Bone marrow (tissue), 2 donors: ENCODE results near the gene ZFHX3.
A peak's percentile ranks its signal among the peaks of the same experiment; 100 is the strongest.

Source experiments
- DNase-seq, 2 donors: peaks; one replicate each; lab custom pipeline; 2025; lab: John Stamatoyannopoulos, UW

Gene ZFHX3

DNA sequence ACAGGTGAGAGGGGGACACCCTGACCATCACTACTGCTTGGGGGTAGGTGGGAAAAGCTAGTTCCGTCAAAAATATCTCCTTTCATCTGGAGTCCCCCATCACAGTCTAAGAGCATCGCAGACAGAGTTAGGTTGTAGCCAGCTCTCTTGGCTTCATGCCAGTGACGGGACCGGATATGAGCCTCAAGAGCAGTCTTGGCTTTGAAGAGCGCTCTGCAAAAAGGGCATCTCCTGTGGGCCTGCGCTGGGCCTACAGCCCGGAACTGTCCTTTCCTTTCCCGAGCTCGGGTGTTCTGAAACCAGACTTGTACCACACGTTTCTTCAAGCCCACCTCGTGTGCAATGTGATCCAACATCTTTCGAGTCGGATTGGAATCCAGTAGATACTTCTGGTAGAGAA lies 253.6 kb downstream of the ZFHX3 start:
- DNase-seq, result no peak

DNA sequence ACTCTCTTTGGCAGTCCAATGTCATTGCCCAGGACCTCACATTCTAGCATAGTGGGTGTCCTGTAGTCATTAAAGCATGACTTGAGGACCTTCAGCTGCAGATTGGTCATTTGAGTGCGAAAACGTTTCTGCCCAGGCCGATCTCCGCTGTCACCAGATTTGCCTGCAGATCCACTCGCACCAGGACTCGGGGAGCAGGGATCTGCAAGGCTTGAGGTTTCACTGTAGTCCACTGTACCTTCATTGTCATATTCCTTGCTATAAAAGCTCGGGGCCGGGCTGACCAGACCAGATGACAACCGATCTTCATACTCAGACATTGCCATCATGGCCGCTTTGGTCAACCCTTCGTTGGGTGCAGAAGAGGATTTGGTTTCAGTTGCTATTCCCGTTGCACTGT lies 254.2 kb downstream of the ZFHX3 start:
- DNase-seq, result no peak

DNA sequence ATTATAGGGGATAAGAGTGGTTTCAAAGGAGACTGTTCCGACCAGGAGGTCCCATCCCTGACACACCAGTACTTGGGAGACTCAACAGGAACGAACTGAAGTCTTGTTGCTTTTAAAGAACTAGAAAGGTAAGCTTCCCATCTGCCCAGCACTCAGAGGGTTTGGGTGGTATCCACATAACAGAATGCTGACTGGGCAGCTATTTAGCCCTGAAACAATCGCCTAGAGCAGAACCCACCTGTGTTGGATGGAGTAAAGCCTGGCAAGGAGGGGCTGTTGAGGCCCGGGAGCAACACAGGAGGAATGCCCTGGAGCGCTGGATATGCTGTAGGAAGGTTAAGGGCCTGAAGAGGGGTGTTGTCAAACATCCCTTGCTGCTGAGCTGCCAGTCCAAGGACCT lies 254.9 kb downstream of the ZFHX3 start:
- DNase-seq, result no peak

DNA sequence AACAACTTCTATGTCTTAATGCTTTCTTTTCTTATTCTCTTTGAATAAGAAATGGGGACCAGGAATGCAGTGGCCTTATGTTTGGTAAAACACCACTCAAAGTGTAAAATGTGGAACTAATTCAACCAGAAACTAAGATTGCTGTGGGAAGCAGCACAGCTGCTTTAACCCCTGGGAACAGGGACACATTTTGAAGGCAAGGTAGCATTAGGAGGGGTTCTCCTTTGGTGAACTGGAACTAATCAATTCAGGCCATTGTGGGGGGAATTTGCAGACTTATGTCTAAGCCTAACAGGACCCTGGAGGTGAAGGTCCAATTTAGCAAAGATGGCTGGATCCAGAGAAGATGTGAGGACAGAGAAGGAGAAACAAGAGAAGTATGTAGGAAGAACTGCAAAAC lies 256.1 kb downstream of the ZFHX3 start:
- no peak for DNase-seq

DNA sequence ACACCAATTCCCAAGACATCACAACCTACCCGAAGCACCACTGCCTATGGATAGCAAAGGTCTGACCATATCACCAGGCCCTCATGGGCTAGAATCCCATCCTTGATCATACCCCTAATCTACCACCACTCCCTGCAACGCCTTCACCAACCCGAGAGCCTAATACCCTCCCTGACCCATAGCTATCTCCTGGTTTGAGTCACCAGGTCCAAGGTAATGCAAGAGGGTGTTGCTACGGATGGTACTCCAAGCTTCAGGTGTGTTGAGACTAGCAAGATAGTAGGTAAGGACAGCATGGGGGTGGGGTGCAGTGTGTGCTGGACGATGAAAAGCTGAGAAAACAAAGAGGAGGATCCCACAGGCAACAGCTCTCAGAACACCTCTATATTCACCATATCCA lies 258.0 kb downstream of the ZFHX3 start:
- no peak for DNase-seq

DNA sequence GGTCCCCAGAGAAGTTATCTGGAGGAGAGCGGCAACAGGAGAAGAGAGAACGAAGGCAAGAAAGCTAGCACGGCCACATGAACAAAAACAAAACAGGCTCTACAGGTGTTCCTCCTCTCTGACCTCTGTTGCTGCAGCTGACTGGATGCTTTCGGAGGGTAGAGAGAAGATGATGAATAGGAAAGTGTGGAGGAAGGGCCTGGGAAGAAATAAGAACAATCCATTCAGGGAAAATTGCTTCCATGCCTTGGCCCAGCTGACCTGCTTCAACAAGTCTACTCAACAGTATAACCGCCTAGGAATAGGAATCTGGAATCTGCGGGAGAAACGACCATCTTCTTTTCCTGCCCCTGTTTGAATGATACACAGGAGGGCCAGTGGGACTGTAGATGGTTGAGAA lies 258.5 kb downstream of the ZFHX3 start:
- DNase-seq, result no peak

DNA sequence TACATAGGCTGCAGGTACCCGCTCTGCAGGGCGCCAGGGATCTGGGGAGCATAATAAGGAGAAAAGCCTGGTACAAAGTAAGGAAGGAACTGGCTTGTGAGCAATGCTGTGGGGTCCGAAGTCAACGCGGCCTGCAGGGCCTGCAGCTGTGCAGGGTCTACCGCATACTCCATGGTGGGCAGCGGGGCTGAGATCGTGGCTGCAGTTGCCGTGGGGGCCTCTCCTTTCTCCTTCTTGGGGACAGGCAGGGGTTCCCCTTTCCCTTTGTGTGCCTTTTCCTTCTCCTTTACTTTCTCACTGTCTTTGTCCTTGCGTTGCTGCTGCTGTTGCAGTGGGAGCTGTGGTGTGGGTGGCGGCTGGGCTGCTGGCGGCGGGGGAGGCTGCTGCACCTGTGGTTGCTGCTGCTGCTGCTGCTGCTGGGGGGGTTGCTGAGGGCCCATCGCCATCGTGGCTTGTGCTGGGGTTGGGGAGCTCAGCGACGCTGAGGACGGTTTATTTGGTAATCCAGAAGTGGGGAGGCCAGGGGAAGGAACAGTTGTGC lies 259.6 kb downstream of the ZFHX3 start:
- no peak for DNase-seq

DNA sequence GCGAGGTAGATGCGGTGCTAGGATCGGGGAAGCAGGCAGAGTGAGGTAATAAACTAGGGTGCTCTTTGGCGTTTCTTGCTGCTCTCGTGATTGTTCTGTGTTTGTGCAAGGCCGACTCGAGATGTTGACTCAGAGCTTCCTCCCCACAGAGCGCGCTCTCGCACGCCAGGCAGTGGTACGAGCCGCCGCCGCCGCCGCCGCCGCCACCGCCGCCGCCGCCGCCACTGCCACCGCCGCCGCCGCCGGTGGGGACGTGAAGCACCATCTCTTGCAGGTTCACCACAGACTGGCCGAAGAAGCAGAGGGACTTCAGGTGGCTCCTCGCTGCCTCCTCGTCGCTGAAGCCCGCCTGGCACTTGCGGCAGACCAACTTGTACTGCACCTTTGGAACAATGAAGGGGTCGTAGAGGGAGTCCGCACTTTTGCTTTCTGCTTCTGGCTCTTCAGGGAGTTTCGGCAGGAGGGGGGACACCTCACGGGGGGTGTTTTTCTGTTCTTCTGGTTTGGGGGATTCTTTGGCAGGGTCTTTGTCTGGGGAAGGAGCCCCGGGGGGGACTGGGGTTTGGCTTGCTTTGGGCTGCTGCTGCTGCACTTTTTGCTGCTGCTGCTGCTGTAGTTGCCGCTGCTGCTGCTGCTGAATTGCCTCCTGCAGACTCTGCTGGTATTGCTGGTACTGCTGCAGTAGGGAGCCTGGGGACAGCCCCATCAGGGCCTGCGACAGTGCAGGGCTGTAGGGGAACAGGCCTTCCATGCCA lies 260.2 kb downstream of the ZFHX3 start:
- DNase-seq, result peak; percentile 63 to 79

DNA sequence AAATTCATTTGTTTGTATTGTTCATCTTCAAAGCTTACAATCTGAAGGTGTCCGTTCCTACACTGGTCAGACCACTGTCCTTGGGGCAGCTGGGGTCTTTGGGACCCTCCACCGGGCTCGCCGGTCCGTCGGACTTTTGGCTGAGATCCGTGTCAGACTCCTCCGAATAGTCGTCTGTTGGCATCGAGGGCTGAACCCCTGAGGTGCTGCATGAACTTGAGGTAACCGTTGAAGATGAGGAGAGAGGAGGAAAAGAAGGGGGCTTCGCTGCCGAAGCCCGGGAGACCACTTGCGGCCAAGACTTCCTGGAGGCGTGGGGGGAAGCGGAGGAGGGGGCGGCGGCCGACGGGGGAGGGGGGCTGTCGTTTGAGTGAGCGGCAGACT lies 260.8 kb downstream of the ZFHX3 start:
- DNase-seq, result no peak

DNA sequence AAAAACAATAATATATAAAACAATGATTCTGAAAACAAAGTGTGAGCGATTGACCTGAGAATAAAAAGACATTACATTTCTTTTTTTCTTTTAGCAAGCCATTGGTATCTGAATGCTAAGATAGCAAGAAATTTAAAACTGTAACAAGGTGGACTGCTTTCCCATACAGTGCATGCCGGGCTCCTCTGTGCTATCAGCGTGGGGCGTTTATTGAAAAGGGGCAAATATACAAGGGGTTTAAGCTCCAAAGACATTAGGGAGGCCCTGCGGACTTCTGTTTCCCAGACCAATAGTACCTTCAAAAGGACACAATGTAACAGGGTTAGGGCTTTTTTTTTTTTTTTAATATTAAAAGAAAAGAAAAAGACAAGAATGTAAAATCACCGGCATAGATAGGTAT lies 261.3 kb downstream of the ZFHX3 start:
- no peak for DNase-seq

DNA sequence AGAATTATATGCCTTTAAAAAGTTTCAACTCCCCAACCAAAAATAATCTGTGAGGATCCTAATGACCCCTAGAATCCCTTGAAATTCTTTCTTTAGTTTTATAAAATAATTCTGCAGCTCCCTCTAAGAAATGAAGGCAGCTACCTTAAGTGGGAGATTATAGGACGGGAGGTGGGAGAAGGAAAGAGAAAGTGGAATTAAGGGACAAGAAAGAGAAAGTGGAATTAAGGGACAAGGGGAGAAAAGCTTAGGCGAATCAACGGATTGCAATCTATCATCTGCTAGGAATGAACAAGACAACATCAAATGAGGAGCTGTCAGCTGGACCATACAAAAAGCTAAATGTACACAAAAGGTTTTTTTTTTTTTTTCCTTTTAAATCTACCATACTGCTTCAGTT lies 262.0 kb downstream of the ZFHX3 start:
- no peak for DNase-seq

DNA sequence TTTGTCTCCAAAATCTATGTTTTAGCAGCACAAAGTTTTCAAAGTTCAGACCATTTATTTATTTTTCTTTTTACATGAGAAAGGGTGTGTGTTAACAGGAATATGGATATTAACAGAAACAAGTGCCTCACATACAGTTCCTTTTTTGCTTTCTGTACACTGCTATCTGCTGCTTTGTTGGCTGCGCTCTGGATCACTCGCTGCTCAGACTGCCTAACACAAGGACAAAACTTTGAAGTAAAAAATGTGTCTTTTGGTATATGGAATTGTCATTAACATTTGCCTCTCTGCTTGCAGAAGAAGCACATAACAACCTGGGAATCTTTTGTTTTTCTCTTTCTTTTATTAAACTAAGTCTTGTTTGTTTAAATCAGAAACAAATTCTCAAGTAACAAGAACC lies 262.8 kb downstream of the ZFHX3 start:
- DNase-seq, result no peak

DNA sequence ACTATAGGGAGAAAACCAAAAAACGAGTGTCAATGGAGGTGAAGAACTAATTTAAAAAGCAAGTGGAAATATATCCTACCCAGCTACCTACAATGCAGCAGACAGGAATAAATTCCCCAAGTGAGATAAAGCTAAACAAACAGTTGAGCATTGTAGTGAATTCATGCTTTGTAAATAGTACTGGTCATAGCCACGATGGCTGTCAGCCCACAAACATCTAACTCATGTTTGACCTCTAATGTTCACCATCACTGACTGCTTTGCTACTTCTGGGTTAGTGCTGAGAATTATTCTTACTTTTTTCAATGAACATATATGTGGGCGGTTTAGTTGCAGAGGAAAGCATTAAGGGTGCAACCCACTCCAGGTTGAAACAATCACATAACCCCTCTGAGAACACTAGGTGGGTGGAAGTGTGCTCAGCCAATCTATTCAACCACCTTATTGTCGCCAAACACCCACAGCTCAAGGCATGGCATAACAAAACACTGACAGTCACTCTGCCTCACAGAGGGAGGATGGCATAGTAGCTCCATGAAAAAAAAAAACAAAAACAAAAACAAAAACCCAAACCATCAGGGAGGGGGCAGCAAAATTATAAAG lies 264.1 kb downstream of the ZFHX3 start:
- DNase-seq, result no peak

DNA sequence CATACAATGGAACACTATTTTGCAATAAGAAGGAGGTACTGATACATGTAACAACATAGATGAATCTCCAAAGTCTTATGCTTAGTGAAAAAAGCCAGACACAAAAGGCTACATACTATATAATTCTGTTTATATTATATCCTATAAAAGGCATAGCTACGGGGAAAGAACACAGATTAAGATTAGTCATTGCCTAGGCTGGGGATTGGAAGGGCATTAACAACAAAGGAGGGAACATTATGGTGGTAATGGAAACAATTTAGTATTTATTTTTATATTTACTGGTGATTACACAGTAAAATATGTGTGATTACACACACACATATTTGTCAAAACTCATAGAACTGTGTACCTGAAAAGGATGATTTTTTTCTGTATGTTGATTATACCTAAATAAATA lies 278.1 kb downstream of the ZFHX3 start:
- DNase-seq, result no peak

DNA sequence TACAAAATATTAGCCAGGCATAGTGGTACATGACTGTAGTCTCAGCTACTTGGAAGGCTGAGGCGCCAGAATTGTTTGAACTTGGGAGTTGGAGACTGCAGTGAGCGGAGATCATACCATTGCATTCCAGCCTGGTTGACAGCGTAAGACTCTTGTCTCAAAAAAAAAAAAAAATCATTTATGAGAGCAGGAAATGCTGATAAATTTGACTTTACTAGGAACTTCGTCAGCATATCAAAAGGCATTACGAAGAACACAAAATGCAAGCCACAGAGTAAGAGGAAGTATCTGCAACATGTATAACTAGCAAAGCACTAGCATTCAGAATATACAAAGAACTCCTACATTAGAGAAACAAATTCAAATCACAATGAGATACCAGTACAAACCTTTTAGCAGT lies 279.3 kb downstream of the ZFHX3 start:
- DNase-seq, result no peak

DNA sequence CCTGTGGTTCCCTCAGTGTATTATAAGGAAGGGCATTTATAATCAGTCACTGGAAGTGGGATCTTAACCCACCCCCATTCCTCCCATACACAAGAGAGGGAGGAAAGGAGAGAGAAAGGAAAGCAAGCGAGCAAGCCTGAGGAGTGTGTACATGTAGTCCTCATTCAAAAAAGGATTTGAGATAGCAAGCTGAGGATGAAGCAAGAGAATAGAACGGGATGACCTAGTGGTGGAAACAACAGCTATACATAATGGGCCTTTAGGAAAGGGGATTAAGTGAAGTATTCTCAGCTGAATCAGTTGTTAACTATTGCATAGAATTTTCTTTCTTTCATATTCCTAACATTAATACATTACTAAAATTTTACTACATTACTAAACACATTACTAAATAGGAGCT lies 281.4 kb downstream of the ZFHX3 start:
- no peak for DNase-seq

DNA sequence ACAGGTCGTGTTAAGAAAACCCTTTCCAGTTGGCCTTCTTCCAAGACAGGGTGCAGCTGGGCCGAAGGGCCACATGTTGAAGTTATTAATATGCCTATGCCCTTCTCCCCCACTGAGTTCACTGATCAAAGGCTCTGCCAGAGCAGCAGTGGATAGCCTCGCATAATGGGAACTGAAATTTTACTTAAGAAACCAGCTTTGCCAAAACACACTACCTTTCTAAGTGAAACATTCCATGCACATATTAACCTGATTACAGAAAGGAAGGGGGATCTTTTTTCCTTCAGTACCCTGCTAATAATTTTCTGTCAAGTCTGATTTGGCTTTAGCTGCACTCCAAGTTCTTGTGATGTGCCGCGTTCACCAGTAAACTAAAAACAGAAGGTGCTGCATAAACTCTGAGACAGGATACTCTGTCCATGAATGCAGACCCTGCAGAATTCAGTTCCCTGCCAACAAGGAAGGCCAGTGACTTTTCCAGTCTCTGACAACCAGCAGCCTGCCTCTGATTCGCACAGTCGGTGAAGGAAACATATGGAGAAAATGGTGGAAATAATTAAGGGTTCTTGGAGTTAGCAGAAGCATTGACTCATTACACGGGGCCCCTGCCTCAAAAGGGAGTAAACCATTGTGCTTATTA lies 283.8 kb downstream of the ZFHX3 start:
- DNase-seq, result no peak

DNA sequence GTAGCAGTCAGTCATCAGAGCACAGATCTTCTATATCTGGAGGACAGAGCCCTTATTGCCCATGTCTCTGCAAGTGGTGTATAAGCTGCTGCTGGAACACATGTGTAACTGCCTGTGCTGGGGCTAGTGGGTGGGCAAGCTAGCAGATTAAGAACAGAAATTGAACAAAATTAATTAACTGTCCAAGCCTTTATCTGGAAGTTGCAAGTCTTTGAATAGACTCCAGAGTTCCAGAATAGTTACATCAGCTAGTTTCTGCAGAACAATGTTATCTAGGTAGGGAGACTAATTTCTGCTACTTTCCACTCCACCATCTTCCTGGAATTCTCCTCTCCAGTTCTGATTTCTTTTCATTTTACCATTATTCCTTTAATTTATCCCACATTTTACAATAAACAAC lies 287.3 kb downstream of the ZFHX3 start:
- no peak for DNase-seq

DNA sequence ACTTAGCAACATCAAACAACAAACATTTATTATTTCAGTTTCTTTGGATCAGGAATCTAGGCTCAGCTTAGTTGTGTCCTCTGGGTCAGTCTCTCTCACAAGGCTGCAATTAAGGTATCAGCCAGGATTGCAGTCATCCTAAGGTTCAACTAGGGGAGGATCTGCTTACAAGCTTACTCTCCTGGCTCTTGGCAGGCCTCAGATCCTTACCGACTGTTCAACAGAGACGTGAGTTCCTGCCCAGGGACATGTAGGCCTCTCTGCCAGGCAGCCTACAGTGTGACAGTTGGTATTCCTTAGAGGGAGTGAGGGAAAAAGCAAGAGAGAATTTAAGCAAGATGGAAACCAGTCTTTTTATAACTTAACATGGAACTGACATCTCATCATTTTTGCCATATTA lies 294.0 kb downstream of the ZFHX3 start:
- no peak for DNase-seq

DNA sequence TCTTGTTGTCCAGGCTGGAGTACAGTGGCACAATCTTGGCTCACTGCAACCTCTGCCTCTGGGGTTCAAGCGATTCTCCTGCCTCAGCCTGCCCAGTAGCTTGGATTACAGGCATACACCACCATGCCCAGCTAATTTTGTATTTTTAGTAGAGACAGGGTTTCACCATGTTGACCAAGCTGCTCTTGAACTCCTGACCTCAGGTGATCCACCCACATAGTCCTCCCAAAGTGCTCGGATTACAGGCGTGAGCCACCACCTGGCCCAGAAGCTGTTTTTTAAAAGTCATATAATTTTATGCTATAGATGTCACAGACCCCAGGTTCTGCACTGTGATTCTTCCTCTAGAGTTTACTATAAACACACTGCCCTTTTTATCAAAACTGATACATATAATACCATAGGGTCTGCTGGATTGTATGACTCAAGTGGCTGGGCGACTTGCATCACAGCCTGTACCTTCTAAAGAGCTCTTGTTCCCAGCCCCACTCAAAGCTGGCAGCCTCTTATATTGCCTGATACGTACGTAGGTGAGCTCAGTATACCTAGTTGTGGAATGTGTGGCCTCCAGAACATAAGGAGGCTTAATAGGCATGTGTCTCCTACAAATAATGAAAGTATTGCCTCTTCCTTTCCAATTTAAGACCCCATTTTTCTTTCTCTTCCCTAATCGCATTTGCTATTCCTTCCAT lies 295.8 kb downstream of the ZFHX3 start:
- DNase-seq, result no peak

DNA sequence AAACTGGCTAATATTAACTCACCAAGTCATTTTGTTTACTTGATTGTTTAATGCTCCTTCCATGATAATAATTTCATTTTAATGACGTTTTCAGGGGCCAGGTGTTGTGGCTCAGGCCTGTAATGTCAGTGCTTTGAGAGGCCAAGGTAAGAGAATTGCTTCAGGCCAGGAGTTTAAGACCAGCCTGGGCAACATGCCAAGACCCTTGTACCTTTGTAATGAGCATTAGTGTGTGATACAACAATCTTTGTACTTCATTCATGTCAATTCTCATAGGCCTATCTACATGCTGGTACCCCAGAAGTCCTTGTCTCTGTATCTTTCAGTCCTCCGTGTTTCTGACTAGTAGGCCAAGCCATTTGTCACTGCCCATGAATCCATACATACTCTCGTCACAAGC lies 296.9 kb downstream of the ZFHX3 start:
- no peak for DNase-seq

DNA sequence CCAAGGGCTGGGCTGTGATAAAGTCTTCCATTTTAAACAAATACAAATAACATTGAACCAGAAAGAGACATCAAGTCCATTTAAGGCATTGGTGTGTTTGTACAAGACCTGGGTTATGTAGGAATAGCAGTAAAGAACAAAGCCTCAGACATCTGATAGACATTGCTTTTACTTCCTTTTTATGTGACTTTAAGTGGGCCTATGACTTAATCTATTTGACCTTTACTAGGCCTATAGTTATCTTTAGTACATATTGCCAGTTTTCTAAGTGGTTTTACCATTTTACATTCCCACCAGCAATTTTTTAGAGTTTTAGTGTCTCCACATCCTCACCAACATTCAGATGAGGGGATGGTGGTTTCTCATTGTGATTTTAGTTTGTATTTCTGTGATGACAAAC lies 298.8 kb downstream of the ZFHX3 start:
- no peak for DNase-seq
